T-helper 2 cell treated with Interferon-gamma antibody and Interleukin-4, amounts not matched to agents 5 μg/mL and 100 μg/mL, for 36 hours (primary cell): ENCODE results near the gene FGFR2.

Experiments used
- DNase-seq: peaks from one replicate; pipeline ENCODE4 v3.0.0; 2021; ENCODE audit warnings: low spot score
- H3K27ac Mint-ChIP-seq: one replicate; pipeline ENCODE4 v1.8.0; 2021; ENCODE audit warnings: mild to moderate bottlenecking, mixed read lengths
- H3K27me3 Mint-ChIP-seq: one replicate; pipeline ENCODE4 v1.8.0; 2021; ENCODE audit warnings: low read depth, mixed read lengths
- H3K36me3 Mint-ChIP-seq: one replicate; pipeline ENCODE4 v1.8.0; 2021; ENCODE audit warnings: low read depth, mixed read lengths
- H3K4me1 Mint-ChIP-seq: one replicate; pipeline ENCODE4 v1.8.0; 2021; ENCODE audit warnings: low read depth, mixed read lengths
- H3K4me3 Mint-ChIP-seq: one replicate; pipeline ENCODE4 v1.8.0; 2022; ENCODE audit warnings: mild to moderate bottlenecking, moderate library complexity, mixed read lengths
- H3K9me3 Mint-ChIP-seq: one replicate; pipeline ENCODE4 v1.8.0; 2021; ENCODE audit warnings: mixed read lengths

FGFR2 gene

DNA sequence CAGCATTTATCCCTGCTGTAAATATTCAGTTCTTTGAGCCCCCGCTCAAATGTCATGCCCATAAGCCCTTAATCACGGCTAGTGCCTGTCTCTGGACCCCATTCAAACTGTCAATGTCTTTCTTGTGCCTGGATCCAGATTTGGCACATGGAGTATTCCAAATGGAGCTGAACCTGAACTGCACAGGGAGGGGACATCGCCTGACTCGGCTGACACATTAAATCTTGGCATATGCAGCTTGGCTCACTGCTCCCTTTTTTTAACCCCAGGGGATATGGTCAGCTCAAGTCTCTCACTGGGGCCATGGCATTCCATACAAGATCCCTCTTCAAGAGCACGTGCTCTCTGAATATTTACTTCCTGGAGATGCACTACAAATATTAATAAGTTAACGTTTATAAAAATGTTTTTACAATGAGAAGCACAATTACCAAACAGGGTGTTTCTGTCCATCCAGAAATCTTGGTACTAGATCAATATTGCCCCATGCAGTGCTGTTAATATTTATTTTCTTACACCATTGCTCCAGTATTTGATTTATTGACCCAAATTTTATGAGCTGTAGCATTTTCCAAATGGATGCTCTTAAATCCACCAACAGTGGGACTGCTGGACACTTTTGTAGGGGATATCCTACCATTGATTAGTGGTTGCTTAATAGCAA lies 57.4 kb downstream of the FGFR2 start:
- no peaks in the 10 kb centered on the region for H3K4me1 Mint-ChIP-seq
- no peaks in the 10 kb centered on the region for H3K9me3 Mint-ChIP-seq
- no peaks in the 10 kb centered on the region for H3K27me3 Mint-ChIP-seq
- H3K36me3 Mint-ChIP-seq, result no peaks in the 10 kb centered on the region
- no peak overlapping the region for H3K27ac Mint-ChIP-seq
- no peak overlapping the region for H3K4me3 Mint-ChIP-seq
- no peak for DNase-seq

DNA sequence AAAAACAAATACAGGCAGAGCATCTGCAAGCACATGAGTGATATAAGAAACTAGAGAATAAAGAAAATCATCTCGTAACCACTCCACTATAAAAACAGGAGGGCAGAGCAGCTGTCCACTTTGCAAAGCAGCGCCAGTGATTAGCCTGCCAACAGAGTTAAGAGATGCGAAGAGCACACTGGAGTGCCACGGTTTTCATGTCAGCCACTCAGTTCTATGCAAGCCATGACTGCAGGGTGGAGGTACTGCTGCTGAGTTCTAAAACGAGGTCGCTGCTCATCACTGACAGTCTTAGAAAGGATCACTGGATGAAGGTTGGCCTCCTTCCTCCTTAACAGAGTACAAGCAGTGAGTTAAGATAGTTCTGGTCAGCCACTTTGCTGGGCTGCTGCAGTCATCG lies 58.5 kb downstream of the FGFR2 start:
- Mint-ChIP-seq H3K9me3 (no peaks in the 10 kb centered on the region), H3K27me3 (no peaks in the 10 kb centered on the region), H3K4me3 (no peak overlapping the region), H3K27ac (no peak overlapping the region), H3K4me1 (no peaks in the 10 kb centered on the region), H3K36me3 (no peaks in the 10 kb centered on the region)
- no peak for DNase-seq

DNA sequence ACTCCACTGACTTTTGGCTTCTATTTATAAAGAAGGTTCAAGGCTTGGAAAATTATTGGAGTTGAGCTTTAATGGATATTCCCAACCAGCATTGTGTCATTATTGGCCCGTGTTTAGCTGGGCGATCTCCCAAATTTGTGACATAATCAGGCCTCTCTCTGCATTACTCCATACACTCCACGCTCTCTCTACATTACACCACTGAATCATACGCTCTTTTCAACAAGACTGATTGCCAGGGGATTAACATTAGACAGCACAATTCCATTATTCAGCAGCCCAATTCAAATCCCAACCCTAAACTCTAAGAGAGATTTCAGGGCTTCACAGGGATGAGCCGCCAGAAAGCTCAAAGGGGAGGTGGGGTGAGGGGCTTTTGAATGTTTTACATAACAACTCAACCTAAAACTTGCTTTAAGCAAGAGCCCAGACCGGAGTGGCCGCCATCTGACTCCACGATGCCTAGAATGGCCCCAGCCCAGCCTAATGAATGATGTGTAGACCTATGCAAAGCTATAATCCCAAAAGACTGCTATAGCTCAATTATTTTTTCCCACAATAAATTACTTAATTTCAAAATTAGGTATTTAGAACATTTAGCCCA lies 61.8 kb downstream of the FGFR2 start:
- DNase-seq, result no peak
- H3K4me1 Mint-ChIP-seq, result no peaks in the 10 kb centered on the region
- H3K27me3 Mint-ChIP-seq, result no peaks in the 10 kb centered on the region
- H3K9me3 Mint-ChIP-seq, result no peaks in the 10 kb centered on the region
- no peak overlapping the region for H3K4me3 Mint-ChIP-seq
- no peak overlapping the region for H3K27ac Mint-ChIP-seq
- no peaks in the 10 kb centered on the region for H3K36me3 Mint-ChIP-seq

DNA sequence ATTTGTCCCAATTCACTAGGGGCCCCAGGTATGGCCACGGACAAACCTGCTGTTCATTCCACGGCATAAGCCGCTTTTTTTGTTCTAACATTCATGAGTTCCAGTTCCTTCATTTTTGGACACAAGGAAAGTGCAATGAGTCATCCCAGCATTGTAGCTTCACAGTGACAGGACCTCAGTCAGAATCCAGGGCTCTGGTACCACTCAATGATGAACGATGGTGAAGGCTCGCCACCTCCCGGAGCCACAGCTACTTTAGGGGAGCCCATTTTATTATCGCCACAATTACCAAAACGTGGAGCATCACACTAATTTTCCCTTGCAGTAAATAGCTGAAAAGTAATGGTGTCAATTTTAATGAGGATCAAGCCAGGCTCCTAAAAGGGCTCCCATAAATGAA lies 62.9 kb downstream of the FGFR2 start:
- no peaks in the 10 kb centered on the region for H3K9me3 Mint-ChIP-seq
- H3K27ac Mint-ChIP-seq, result no peak overlapping the region
- H3K4me1 Mint-ChIP-seq, result no peaks in the 10 kb centered on the region
- no peak overlapping the region for H3K4me3 Mint-ChIP-seq
- no peaks in the 10 kb centered on the region for H3K27me3 Mint-ChIP-seq
- no peak for DNase-seq
- no peaks in the 10 kb centered on the region for H3K36me3 Mint-ChIP-seq

DNA sequence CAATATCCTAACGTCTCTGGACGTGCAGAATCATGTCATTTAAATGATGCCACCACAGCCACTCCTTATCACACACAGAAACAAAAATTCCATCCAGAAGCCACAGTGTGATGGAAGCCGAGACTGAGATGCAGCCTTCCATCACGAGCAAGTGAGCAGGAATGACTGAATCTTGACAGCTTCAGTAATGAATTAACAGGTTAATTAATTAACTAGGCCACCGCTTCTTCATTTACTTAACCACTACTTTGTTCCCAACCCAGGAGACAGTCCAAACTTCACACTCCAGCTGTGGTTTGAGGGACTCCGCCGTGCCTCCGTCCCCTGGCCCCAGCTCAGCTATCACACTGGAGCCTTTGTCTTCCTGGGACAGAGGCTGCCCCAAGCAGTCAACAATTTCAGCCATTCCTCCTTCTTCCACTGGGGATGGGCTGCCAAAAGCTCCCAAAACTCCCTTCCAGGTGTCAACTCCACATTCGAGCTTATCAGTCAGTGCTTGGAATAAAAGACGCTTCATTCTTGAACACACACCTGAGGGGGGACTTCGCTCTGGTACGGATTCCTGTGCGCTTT lies 65.9 kb downstream of the FGFR2 start:
- no peak for DNase-seq
- Mint-ChIP-seq H3K27me3 (no peaks in the 10 kb centered on the region), H3K36me3 (no peaks in the 10 kb centered on the region), H3K27ac (no peak overlapping the region), H3K4me1 (no peaks in the 10 kb centered on the region), H3K4me3 (no peak overlapping the region), H3K9me3 (no peaks in the 10 kb centered on the region)

DNA sequence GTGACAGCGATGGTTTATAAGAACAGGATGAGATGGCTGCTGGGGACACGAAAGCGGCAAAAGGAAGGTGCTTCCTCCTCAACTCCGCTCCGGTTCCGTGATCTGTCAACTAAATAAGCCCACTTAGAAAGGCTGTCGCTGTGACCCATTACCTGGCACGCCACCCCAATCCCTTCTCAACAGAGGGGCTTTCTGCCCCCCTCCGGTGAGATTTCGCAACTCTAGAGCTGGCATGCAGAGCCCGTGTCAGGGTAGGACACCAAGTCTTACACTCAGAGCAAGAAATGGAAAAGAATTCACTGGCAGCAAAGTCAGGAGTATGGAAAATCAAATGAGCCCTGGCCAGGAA lies 66.4 kb downstream of the FGFR2 start:
- peaks cover under 1% of the 10 kb centered on the region for H3K4me1 Mint-ChIP-seq
- no peak for DNase-seq
- no peaks in the 10 kb centered on the region for H3K36me3 Mint-ChIP-seq
- no peak overlapping the region for H3K4me3 Mint-ChIP-seq
- peaks cover under 1% of the 10 kb centered on the region for H3K27me3 Mint-ChIP-seq
- H3K9me3 Mint-ChIP-seq, result no peaks in the 10 kb centered on the region
- H3K27ac Mint-ChIP-seq, result no peak overlapping the region

DNA sequence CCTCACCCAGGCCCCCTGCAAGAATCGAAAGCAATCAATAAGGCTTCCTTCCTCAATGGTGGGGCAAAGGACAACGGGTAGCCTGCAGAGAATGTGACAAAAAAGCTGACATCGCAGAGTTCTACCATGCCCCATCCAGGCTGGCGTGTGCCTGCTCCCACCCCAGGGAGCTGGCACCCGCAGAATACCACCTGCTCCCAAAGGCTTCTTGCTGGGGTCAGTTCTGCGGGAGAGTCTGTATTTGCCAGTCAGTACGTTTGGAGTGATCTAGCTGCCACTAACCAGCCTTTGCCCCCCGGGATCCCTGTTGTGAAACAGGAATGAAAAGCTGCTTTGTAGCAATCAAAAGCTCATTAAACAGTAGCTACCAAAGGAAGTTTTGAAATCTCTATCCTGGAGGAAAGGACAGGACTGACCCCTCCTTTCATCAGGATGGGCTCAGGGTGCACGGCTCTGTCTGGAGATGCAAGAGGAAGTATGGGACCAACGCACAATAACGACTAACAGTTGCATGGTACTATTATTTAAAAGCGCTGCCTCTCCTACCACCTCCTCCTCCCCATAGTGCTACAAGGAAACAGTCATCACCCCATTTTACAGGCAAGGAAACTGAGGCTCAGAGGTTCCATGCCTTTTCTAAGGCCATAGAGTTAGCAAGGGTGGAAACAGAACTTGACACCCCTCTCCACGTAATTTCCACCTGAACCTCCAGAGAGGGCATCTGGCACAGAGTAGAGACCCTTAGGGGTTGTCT lies 67.0 kb downstream of the FGFR2 start:
- Mint-ChIP-seq H3K27ac (no peak overlapping the region), H3K4me3 (no peak overlapping the region), H3K27me3 (peaks cover 3% of the 10 kb centered on the region), H3K4me1 (peaks cover 3% of the 10 kb centered on the region), H3K36me3 (no peaks in the 10 kb centered on the region), H3K9me3 (no peaks in the 10 kb centered on the region)
- no peak for DNase-seq

DNA sequence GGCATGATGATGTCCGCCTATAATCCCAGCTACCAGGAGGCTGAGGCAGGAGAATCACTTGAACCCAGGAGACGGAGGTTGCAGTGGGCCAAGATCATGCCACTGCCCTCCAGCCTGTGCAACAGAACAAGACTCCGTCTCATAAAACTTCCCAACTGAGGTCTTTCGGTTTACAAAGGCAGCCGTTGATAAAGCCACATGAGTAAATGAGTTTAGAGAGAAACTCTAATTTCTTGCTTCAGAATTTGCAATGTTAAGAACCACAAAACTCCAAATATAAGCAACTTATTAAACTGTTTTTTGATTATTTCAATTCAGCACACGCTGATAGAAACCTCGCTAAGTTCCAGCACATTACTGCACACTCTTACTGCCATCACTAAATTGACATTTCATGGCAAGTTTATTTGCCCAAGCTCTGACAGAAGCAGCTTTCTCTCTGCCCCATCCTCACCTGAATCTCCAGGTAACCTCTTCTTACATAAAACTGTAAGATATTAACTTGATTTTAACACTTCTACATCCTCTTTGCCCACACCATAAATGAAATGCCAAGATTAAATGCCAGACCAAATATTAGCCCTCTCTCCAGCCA lies 67.7 kb downstream of the FGFR2 start:
- Mint-ChIP-seq H3K36me3 (no peaks in the 10 kb centered on the region), H3K27ac (no peak overlapping the region), H3K9me3 (no peaks in the 10 kb centered on the region), H3K4me3 (no peak overlapping the region), H3K27me3 (peaks cover 3% of the 10 kb centered on the region), H3K4me1 (peaks cover 3% of the 10 kb centered on the region)
- DNase-seq, result no peak

DNA sequence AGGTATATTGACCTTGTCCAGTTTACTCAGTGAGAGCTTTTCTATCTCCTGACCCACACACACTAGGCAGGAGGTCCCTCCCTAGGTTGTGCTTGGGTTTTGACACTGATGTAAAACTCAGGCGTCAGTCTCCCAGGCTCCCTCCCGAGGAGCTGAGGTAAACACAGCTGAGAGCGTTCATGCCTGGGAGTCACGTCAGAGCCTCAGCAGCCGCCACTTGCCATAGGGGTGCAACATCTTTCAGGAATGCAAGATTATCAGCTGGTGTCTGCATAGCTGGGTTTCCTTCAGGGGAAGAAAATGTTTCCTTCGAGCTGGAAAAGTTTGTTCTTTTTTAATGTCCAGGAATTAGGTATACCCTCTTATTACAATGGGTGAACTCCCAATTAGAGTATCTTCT lies 70.6 kb downstream of the FGFR2 start:
- no peaks in the 10 kb centered on the region for H3K36me3 Mint-ChIP-seq
- no peaks in the 10 kb centered on the region for H3K9me3 Mint-ChIP-seq
- DNase-seq, result no peak
- no peak overlapping the region for H3K4me3 Mint-ChIP-seq
- H3K27ac Mint-ChIP-seq, result no peak overlapping the region
- peaks cover 3% of the 10 kb centered on the region for H3K4me1 Mint-ChIP-seq
- peaks cover 3% of the 10 kb centered on the region for H3K27me3 Mint-ChIP-seq

DNA sequence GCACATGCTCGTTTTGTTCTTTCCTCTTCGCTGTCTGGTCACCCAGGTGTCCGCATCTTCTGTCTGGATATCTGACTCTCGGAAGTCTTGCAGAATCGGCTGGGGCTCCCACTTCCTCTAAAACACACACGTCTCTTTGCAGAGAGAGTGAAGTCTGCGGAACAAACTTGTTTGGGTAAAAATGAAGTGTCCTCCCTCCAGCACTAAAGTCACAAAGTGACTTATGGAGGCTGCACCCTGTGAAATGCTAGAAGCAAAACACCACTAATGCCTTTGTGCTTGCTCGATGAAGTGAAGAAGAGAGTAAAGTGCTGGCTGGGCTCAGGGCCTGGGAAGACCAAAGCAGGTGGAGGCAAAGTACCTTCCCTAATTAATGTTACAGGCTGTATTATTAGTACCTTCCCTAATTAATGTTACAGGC lies 71.4 kb downstream of the FGFR2 start:
- no peak overlapping the region for H3K4me3 Mint-ChIP-seq
- no peaks in the 10 kb centered on the region for H3K9me3 Mint-ChIP-seq
- peaks cover 3% of the 10 kb centered on the region for H3K27me3 Mint-ChIP-seq
- DNase-seq, result no peak
- H3K36me3 Mint-ChIP-seq, result no peaks in the 10 kb centered on the region
- no peak overlapping the region for H3K27ac Mint-ChIP-seq
- peaks cover 3% of the 10 kb centered on the region for H3K4me1 Mint-ChIP-seq

DNA sequence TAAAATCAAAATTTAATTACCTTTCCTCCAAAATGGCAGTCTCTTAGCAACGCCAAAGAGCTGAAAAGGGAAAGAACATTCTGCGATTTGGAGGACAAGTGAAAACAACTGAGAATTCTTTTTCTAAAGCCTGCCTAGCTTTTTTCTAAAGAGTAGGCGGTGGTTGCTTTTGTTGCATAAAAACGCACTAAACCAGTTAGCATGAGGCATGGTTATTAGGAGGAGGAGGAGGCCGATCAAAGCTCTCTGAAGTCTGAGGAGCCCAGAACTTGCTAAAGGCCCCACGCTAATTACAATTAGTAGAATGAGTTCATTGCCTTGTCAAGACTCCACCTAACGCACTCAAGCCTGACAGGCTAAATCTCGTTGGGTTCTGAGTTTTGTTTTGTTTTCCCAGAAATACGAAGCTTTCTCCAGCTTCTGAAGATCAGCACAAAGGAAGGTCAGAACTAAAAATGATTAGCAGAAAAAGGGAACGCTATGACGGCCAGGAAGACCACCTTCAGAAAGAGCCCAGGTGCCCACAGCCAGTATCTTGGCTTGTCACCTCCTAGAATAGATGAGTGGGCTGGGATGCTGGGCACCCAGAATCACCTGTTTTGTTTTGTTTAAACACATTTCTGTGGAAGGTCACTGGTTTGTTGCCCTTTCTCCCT lies 72.0 kb downstream of the FGFR2 start:
- Mint-ChIP-seq H3K9me3 (no peaks in the 10 kb centered on the region), H3K27me3 (peaks cover 3% of the 10 kb centered on the region), H3K36me3 (no peaks in the 10 kb centered on the region), H3K4me1 (peaks cover 3% of the 10 kb centered on the region), H3K27ac (no peak overlapping the region), H3K4me3 (no peak overlapping the region)
- no peak for DNase-seq

DNA sequence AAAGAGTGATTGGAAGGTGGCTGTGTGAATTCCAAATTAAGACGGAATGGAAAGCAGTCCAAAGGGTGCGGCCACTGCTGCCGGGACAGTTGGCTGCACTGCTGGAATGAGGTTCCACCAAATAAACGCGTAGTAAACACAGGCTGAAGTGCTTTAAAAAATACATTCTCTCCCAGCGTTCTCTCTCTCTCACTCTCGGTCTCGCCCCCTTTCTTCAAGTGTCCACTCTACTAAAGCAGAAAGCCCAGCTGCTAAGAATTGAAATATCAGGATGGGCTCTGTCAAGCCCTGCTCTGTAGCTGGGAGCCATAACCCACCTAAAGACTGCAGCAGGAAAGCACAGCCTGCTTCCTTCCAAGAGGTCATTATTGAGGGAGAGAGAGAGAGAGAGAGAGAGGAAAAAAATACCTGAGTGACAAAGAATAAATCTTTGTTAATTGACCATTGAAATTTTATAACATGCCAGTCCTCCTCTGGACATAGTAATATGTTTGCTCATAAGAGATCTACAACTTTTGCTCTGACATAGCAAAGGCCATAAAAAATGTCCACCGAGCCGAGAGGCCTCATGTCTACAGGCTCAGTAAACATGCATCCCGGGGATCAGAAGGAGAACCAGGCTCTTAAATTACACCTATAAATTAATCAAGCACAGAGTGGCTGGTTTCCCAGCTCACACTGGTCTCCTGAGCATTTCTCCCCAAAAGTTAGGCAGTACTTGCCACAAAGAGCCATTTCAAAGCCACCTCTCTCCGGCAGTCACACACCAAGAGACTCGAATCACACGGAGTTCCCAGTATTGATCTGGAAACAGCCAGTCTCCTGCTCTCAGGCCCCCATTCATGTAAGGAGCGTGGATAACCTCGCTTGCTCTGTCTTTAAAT lies 72.8 kb downstream of the FGFR2 start:
- peaks cover 3% of the 10 kb centered on the region for H3K4me1 Mint-ChIP-seq
- H3K9me3 Mint-ChIP-seq, result no peaks in the 10 kb centered on the region
- H3K4me3 Mint-ChIP-seq, result no peak overlapping the region
- peaks cover 3% of the 10 kb centered on the region for H3K27me3 Mint-ChIP-seq
- no peak for DNase-seq
- H3K36me3 Mint-ChIP-seq, result no peaks in the 10 kb centered on the region
- H3K27ac Mint-ChIP-seq, result no peak overlapping the region
